ENCODE measurements around the gene RSPO1.

Gene RSPO1

DNA sequence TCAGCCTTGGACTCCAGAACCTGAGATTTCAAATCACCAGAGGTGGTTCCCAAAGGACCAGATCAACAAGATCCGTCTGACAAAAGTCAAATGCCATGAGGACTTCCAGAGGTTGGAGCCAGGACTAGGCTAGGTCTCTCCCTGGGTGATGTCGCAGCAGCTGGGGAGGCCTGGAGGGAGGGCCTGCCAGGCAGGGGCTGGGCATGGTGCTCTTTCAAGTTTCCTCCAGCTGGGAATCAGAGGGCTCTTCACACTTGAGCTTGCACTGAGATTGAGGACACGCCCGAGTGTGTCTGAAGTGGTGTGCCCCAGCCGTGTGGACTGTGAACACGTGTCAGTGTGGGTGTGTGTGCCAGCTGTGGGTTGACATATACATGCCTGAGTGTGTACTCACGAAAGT, 21.3 kb upstream of the RSPO1 start:
- no peak for DNase-seq

DNA sequence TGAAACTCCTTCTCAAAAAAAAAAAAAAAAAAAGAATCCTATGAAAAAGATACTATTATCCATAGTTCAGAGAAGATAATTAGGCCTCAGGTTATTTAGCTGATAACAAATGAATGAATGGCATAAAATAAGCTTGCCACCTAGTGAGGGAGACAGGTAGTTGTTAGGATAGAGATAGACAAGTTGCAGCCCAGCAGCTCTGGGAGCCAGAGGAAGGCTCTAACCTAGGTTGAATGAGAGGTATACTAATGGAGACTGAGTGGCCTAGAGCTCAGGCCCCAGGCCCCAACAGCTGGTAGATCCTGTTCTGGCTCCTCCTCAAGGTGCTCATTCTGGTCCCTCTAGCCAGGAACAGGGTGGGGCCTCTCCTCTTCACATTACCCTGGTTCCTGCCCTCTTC, 20.6 kb upstream of the RSPO1 start:
- DNase-seq: no peak

- DNase-seq: no peak
Measured at GRCh38 chr1:37653906-37654305, 19.2 kb upstream of the RSPO1 start.

DNA sequence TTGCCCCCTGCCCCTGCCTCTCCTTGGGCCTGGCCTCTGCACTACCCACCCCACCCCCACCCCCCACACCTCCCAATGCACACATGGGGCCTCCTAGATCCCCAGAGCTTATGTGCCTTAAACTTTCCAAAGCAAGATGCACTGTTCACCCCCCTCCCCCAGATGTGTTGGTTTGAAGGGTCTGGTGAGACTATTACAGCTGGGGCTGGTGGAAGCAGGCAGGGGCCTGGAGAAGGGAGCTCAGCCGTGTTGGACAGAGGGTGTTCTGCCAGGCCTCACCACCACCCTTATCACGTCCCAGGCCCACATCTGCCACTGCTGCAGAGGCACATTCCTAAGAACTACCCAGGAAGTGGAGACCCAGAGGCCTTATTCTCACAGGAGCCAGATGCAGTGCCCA, 18.3 kb upstream of the RSPO1 start:
- no peak for DNase-seq

GRCh38 chr1:37651803-37652202, 17.1 kb upstream of the RSPO1 start:
- DNase-seq: no peak

DNA sequence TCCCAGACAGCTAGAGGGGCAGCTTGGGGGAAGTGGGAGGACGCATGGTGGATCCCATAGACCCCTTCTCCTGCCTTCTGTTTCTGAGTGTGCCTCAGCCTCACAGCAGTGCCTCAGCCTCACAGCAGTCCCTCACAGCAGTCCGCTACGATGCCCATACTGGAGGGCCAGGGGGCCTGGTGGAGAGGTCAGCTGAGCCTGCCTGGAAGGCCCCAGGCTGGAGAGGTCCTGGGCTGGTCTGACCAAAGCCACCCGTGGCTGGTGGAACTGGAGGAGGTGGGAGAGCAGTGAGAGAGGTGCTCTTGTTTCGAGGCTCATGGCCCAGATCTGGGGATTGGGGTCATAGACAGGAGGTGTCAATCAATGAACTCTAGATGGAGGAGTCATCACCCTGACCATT, 16.0 kb upstream of the RSPO1 start:
- no peak for DNase-seq

GRCh38 chr1:37650173-37650572, 15.5 kb upstream of the RSPO1 start:
- DNase-seq: no peak

DNA sequence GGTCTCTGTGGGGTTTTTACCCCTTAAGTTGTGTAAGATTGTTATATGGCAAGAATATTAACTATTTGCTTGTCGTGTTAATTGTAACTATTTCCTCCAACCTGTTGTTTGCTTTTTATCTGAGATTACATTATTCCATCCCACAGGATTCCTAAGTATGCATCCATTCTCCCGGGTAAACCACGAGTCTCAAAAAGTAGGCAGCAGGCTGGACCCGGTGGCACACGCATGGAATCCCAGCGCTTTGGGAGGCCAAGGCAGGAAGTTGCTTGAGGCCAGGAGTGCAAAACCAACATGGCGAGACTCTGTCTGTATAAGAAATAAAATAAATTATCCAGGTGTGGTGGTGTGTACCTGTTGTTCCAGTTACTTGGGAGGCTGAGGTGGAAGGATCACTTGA, 12.6 kb upstream of the RSPO1 start:
- no peak for DNase-seq

- DNase-seq: no peak
Measured at GRCh38 chr1:37641059-37641458, 6.4 kb upstream of the RSPO1 start.

- no peak for DNase-seq
Measured at GRCh38 chr1:37636435-37636834, 1.7 kb upstream of the RSPO1 start.

- no peak for DNase-seq
Measured at GRCh38 chr1:37634992-37635902, 555 bp upstream of the RSPO1 start.

GRCh38 chr1:37633938-37634243, 801 bp downstream of the RSPO1 start:
- no peak for DNase-seq

DNA sequence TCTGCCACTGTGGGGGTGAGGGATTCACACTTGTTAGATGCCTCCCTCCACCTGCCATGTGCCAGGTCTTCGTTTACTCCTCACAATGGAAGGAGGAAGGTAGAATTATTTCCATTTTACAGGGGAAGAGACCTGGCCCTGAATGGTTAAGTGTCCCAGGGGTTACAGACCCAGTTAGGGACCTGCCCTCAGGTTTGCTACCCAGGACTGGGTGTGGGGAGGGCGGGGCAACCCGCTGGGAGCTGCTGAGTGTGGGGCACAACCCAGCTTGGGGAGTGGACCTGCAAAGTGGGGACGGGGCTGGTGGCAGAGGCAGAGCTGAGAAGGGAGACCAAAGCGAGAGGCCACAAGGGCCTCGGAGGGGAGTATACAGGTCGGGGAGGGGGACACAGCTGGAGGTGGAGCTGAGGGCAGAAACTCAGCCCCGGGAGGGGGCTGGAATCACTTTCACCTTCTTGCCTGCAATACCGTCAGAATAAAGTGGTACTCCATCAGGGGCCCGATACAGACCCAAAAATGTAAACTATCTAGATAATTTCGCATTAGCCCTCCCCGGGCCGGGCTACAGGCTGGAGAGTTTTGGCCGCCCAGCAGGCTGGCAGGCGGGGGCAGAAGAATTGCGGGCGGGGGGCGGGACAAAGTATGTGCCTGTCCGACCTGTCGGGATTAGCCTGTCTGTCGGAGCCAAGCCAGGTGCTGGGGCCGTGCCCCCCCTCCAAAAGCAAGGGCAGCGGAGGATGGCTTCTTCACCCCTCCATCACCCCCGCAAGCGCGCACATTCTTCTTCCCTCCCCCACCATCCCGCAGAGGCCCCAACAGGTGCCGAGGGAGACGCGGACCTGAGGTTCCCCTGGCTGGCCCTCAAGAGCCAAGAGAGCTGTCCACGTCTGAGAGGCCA, 1.4 kb downstream of the RSPO1 start:
- DNase-seq: no peak

DNA sequence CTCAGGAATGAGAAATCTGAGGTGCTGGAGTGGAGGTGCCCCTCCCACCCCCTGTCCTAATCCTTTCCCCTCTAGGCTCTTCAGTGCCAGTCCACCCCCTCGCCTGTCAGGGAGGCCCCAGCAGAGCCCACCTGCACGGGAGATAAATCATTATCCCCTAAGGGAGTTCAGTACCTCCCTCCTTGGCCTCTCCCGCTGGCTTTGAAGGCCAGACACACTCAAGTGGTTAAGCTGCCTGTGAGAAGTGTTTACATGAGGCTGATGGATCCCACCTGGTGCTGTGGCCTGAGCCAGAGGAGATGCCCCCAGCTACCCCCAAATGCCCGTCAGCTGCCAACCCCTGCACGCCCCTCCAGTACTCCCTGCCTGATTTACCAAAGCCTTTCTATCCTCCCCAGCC, 3.7 kb downstream of the RSPO1 start:
- peak; percentile 50 for DNase-seq

DNA sequence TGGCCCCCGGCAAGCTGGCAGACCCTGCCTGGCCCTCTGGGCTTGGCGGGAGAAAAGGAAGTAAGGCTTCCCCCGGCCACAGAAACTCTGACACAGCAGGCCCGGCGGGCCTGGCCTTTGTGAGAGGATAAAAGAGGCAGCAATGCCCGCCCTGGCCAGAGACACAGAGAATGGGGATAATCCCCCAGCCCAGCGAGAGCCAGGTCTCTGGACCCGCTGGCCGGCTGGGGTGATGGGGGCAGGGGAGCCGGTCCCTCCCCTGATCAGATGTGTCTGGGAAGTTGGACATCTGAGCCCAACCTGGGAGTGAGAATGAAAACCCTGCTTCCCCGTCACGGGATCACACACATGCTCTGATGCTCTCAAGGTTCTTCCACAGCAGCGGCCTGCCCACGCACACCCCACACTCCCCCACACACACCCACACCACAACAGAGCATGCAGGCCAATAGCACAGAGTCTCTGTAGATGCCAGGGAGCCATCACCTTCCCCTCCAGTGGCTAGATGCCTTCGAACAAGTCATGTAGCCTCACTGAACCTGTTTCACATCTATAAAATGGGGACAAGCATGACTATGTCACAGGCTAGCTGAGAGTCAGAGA, 4.2 kb downstream of the RSPO1 start:
- DNase-seq: no peak

DNA sequence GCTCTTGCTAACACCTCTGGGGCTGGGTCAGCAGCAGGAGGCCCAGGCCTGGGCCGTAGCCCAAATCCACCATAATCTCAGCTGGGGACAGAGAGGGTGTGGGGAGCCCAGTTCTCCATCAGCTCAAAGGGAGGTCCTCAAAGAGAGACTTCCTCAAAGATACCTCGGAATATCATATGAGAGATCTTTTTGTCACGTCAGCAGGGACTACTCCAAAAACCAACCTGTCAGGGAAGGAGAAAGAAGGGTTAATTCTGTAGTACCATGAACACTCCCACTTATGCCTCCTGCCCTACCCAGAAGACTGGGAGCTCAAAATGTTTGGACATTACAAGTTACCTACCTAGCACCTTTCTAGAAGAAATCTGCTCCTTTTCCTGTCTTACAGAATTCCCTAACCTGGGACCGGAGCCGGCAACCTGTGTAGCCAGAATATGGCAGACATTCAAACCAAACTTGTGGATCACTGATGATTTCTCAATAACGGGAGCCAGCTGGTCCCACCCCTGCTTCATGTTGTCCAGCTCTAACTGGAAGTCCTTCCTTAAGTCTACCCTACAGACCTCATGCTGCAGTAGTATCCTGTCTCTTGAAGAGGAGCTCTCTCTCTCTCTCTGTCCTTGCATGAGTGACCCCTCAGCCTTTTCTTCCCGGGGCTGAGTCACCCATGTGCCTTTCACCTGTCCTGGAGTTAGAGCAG, 4.8 kb downstream of the RSPO1 start:
- no peak for DNase-seq

GRCh38 chr1:37629008-37629407, 5.7 kb downstream of the RSPO1 start:
- DNase-seq: no peak

DNA sequence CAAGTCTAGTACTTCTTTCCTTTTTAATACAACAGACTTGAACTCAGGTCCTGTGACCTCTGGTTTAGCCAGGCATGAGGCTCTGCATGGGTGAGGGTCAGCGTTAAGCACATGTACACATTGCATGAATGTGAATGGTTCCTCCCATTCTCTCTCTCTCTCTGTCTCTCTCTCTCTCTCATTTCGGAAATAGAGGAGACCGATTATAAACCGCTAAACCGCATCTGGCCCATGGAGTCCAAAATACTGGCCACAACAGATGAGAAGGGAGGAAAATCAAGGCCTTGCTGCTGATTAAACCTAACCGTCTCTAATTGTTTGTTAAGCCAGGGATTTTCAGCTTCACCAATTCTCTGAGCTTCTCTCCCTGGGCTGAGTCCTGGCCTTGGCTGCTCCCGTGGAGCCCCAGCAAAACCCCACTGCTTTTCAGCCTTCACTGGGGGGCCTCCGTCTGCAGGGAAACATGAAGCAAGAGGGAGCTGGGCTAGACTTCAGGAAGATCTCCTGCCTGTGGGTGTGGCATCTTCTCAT, 6.6 kb downstream of the RSPO1 start:
- DNase-seq: no peak

GRCh38 chr1:37622131-37622530, 12.6 kb downstream of the RSPO1 start:
- DNase-seq: no peak

DNA sequence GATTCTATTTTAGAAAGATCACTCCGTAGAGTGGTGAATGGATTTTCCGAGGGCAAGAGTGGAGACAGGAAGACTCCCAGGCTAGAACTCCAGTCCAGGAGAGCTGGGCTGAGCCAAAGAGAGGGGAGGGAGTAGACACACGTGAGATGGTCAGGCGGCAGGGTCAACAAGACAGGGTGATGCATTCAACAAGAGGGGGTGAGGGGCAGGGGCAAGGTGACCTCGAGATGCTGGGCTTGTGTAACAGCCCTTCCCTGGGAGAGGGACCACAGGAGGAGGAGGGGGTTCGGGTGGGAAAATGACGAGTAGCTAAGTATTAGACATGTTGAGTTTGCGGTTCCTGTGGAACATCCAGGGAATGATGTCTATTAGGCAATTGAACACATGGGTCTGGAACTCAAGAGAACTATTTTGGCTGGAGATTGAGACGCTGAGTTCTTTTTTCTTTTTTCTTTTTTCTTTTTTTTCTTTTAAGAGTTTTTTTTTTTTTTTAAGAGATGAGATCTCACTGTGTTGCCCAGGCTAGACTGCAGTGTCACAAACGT, 13.3 kb downstream of the RSPO1 start:
- DNase-seq: no peak

- DNase-seq: no peak
Measured at GRCh38 chr1:37620707-37621106, 14.0 kb downstream of the RSPO1 start.

DNA sequence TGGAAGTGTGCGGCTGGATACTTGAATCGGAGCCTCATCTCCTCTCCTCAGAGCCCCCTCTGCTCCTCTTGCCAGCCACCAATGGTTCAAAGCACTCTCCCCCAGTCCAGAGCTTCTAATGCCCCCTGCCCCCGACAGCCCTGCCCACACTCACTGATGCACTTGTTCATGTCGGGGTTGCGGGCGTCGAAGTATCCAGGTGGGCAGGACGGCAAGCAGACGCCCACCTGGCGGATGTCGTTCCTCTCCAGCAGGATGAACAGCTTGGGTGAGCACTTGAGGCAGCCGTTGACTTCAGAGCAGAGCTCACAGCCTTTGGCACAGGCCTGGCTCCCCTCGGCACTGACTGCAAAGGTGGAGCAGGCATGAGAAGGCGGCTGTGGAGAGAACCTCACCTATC, 18.4 kb downstream of the RSPO1 start:
- DNase-seq: peak; percentile 32

DNA sequence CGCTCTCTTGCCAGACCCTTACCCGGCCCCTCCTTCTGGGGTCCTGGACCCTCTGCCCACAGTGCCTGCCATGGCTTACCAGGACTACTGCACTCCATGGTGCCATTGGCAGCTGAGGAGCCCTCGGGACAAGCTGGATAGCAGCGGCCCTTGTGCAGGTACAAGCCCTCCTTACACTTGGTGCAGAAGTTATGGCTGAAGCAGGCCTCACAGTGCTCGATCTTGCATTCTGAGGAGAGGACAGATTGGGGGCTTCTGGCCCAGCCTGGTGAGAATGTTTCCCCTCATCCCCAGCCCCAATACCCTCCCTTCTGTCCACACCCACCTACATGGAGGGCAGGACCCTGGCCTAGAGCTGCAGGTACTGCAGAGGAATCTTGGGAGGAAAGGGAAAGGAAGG, 20.6 kb downstream of the RSPO1 start:
- no peak for DNase-seq
